Measurements from ENCODE around the gene AHRR. TPM values are rescaled to one million over a fixed set of nuclear protein-coding genes. Genes with fewer than 3 reads are reported as not detected.
A peak's percentile ranks its signal among the peaks of the same experiment; 100 is the strongest.

AHRR gene
- total RNA-seq, 2 donors from 2014 or later = 0.80 to 4.4 TPM

DNA sequence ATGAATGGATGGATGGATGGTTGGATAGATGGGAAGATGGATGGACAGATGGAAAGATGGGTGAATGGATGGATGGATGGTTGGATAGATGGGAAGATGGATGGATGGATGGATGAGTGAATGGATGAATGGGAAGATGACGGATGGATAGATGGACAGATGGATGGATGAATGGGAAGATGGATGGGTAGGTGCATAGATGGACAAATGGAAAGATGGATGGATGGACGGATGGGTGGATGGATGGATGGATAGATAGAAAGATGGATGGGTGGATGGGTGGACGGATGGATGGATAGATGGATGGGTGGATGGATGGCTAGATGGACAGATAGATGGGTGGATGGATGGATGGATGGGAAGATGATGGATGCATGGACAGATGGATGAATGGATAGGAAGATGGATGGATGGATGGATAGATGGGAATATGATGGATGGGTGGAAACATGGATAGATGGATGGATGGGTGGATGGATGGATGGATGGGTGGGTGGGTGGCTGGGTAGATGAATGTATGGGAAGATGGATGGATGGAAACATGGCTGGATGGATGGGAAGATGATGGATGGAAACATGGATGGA, 105.0 kb downstream of the AHRR start:
- Mint-ChIP-seq H3K4me1 (no peaks in the 10 kb centered on the region), H3K27ac (no peak overlapping the region), H3K27me3 (peaks cover 31% of the 10 kb centered on the region), H3K4me3 (no peak overlapping the region), H3K36me3 (ENCODE audit: low read depth) (peaks cover 5% of the 10 kb centered on the region)
- DNase-seq (no peak), ATAC-seq (no peak)
- H3K9me3 ChIP-seq (ENCODE audit: control insufficient read depth, low read length, poor library complexity, severe bottlenecking) = no peaks in the 10 kb centered on the region

DNA sequence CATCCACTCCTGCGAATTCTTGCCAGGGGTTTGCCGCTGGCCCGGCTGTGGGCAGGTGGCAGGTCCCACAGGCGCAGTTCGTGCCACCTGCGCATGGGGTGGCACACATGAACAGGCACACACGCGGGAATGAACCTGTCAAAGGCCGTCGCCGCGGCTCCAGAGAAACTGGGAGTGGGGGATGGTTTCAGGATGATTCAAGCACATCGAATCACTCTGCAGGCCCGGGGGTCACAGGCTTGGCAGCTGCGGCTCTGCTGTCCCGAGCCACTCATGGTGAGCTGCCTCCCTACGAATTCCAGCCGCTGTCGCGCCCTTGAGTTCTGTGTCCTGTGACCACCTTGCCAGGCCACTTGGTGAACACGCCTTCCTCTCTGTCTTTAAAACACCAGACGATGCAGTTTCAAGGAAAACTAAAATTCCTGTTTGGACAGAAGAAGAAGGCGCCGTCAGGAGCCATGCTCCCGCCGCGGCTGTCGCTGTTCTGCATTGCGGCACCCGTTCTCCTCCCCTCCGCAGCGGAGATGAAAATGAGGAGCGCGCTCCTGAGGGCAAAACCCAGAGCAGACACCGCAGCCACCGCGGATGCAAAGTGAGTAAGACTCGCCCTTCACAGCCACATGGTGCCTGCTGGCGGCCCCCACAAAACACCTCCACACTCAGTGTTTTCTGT, 106.0 kb downstream of the AHRR start:
- Mint-ChIP-seq H3K4me3 (no peak overlapping the region), H3K27me3 (peaks cover 42% of the 10 kb centered on the region), H3K27ac (no peak overlapping the region), H3K36me3 (ENCODE audit: low read depth) (peaks cover 5% of the 10 kb centered on the region), H3K4me1 (no peaks in the 10 kb centered on the region)
- ATAC-seq (no peak), DNase-seq (no peak)
- H3K9me3 ChIP-seq (ENCODE audit: control insufficient read depth, low read length, poor library complexity, severe bottlenecking) = no peaks in the 10 kb centered on the region

DNA sequence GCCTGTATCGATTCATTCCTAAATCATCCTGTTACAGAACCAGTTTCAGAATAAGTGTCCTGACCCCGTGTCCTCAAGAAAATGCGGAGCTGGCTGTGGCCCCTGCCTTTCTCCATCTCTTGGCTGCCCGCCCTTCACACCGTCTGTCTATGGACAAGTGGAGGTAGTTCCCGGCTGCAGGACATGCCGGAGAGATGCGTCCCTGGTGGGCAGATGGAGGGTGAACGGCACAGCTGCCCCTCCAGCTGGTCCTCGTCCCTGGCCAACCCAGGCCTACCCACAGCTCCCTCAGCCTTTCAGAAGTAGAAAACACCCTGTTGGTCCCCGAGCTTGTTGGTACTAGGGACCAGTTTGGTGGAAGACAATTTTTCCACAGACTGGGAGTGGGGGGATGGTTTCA, 106.7 kb downstream of the AHRR start:
- no peak for ATAC-seq
- Mint-ChIP-seq H3K27me3 (peaks cover 42% of the 10 kb centered on the region), H3K27ac (no peak overlapping the region), H3K4me1 (no peaks in the 10 kb centered on the region), H3K4me3 (no peak overlapping the region), H3K36me3 (ENCODE audit: low read depth) (peaks cover 5% of the 10 kb centered on the region)
- H3K9me3 ChIP-seq (ENCODE audit: control insufficient read depth, low read length, poor library complexity, severe bottlenecking) = no peaks in the 10 kb centered on the region
- DNase-seq = no peak

DNA sequence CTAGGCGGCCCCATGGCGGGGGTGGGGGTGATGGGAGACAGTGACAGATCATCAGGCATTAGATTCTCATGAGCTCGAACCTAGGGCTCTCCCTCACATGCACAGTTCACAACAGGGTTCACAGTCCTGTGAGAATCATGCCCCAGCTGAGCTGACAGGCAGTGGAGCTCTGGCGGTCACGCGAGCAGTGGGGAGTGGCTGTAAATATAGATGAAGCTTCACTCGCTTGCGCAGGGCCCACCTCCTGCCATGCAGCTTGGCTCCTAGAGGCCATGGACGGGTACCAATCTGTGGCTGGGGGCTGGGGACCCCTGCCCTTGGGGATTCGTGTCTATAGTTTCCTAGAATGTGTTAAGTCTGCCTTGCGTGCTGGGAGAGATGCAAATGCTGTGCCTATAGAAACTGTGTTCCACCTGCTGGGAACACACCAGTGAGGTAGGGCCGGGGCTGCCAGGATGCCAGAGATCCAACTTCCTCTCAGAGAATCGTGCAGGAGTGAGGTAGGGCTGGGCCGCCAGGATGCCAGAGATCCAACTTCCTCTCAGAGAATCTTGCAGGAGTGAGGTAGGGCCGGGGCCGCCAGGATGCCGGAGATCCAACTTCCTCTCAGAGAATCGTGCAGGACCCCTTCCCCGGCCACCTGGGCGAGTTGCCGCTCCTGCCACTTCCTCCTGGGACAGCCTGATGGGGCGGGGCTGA, 107.4 kb downstream of the AHRR start:
- H3K27me3 Mint-ChIP-seq = peaks cover 42% of the 10 kb centered on the region
- H3K27ac Mint-ChIP-seq = no peak overlapping the region
- no peak for ATAC-seq
- peak in 1 of 3 donors; percentile 3 for DNase-seq
- peaks cover 5% of the 10 kb centered on the region for H3K36me3 Mint-ChIP-seq (ENCODE audit: low read depth)
- H3K4me3 Mint-ChIP-seq = no peak overlapping the region
- H3K4me1 Mint-ChIP-seq = no peaks in the 10 kb centered on the region
- no peaks in the 10 kb centered on the region for H3K9me3 ChIP-seq (ENCODE audit: control insufficient read depth, low read length, poor library complexity, severe bottlenecking)

DNA sequence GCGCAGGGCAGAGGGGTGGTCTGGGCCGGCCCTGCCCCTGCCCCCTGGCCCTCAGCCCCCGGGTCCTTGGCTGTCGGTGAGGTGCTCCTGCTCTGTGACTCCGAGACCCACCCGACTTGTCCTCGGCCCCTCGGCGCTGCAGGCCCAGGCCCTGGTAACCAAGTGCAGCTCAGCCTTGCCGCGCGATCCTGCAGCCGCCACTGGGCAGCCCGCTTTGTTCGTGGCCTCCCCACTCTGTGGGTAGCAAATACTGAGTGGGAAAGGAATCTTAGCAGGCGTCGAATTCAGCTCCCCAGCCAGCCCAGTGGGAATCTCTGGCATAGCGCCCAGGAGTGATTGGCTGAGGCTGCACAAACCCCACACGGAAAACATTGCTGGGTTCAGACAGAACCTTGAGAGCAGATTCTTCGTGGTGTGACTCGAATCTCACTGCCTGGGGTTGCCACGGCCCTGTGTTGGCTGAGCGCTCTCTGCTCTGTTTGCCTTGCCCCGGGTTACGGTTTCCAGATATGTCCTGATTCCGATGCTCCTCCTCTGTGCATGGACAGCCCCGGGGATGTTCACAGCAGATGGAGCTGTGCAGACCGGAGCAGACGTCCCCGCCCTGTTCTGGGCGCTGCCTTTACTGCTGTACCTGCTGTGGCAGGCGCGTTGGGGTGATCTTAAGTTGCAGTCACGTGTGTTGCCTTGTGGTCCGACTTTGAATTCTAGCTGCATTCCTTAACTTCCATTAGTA, 108.1 kb downstream of the AHRR start:
- ATAC-seq (no peak), DNase-seq (peak in 1 of 3 donors; percentile 1)
- Mint-ChIP-seq H3K27ac (no peak overlapping the region), H3K27me3 (peaks cover 44% of the 10 kb centered on the region), H3K36me3 (ENCODE audit: low read depth) (peaks cover 5% of the 10 kb centered on the region), H3K4me3 (peak overlapping the region; percentile 72), H3K4me1 (no peaks in the 10 kb centered on the region)
- no peaks in the 10 kb centered on the region for H3K9me3 ChIP-seq (ENCODE audit: control insufficient read depth, low read length, poor library complexity, severe bottlenecking)

DNA sequence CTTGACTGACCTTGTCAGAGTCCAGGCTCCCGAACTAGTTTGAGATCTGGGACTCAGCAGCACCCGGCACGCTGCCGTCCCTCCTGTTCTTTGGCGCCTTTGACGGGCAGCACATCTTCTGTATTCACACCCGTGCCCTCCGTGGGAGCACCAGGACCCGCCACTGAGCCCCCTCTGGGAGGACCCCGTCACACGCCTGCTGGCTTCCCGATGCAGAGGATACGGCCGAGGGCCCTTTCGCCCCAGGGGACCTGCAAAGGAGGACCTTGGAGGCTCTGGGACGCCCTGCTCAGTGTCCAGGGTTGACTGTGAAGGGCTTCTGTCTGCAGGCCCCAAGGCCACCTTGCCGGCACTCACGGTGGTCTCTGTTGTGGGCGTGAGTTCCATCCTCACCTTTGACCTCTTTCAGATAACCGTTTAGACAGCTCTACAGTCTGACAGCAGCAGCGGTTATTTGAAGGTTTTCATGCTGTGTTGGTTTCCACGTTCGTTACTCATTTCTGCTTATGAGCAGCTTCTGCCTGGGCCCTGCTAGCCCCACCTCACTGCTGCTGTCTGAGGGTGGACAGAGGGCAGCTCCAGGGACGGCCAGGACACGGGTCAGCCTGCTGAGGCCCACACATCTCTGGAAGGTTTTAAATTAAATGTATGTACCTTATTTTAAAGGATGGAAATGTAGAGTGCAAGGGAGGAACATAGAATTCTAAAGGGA, 108.9 kb downstream of the AHRR start:
- H3K9me3 ChIP-seq (ENCODE audit: control insufficient read depth, low read length, poor library complexity, severe bottlenecking) = no peaks in the 10 kb centered on the region
- ATAC-seq (no peak), DNase-seq (no peak)
- peaks cover 5% of the 10 kb centered on the region for H3K36me3 Mint-ChIP-seq (ENCODE audit: low read depth)
- peaks cover 51% of the 10 kb centered on the region for H3K27me3 Mint-ChIP-seq
- no peaks in the 10 kb centered on the region for H3K4me1 Mint-ChIP-seq
- peak overlapping the region; percentile 72 for H3K4me3 Mint-ChIP-seq
- H3K27ac Mint-ChIP-seq = no peak overlapping the region

DNA sequence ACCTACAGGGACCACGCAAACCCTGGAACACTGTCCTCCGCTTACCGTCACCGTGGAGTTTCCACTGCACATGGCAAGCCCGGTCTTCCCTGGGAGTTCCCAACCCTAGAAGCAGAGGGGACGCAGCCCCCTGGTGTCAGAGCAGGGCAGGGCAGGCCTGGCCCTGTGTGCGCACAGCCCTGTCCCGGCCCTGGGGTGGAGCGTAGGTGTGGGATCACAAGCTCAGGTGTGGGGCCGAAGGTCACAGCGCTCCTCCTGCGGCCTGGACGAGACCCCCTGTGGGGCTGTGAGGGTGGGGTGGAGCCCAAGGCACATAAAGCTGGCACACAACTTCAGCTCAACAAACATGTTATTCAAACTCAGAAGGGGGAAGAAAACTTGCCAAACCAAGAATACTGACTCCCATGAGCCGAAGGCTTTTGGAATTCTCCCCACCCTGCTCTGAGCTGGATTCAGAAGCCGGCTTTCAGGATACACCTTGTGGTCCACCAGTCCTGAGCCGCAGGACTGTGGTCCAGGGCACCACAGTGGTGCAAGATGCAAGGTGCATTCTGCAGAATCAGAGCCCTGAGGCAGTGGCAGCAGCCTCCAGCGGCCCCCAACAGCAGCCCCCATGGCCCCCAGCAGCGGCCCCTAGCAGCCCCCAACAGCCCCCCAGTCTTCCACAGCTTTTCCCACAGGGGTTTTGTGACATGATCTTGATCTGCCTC, 109.6 kb downstream of the AHRR start:
- H3K4me3 Mint-ChIP-seq = no peak overlapping the region
- peak; percentile 74 for ATAC-seq
- H3K4me1 Mint-ChIP-seq = no peaks in the 10 kb centered on the region
- peaks cover 3% of the 10 kb centered on the region for H3K36me3 Mint-ChIP-seq (ENCODE audit: low read depth)
- no peaks in the 10 kb centered on the region for H3K9me3 ChIP-seq (ENCODE audit: control insufficient read depth, low read length, poor library complexity, severe bottlenecking)
- DNase-seq = no peak
- H3K27me3 Mint-ChIP-seq = peaks cover 51% of the 10 kb centered on the region
- no peak overlapping the region for H3K27ac Mint-ChIP-seq

DNA sequence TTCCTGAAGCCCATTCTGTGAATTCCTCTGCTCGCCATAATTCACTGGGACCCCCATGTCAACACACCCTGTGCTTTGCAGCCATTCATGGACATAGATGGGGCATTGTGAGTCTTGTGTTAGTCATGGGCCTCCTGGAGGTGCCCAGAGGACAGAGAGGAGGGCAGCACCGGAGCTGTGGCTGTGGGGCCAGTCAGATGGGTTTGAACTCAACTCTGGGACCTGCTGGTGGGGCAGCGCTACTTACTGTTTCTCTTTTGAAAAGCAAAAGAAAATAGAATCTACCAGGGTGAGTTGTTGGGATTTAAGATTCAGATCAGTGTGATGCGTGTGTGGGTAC, 110.2 kb downstream of the AHRR start:
- no peaks in the 10 kb centered on the region for H3K36me3 Mint-ChIP-seq (ENCODE audit: low read depth)
- H3K9me3 ChIP-seq (ENCODE audit: control insufficient read depth, low read length, poor library complexity, severe bottlenecking) = no peaks in the 10 kb centered on the region
- H3K27me3 Mint-ChIP-seq = peaks cover 48% of the 10 kb centered on the region
- ATAC-seq = no peak
- no peak overlapping the region for H3K27ac Mint-ChIP-seq
- H3K4me3 Mint-ChIP-seq = no peak overlapping the region
- no peak for DNase-seq
- no peaks in the 10 kb centered on the region for H3K4me1 Mint-ChIP-seq

DNA sequence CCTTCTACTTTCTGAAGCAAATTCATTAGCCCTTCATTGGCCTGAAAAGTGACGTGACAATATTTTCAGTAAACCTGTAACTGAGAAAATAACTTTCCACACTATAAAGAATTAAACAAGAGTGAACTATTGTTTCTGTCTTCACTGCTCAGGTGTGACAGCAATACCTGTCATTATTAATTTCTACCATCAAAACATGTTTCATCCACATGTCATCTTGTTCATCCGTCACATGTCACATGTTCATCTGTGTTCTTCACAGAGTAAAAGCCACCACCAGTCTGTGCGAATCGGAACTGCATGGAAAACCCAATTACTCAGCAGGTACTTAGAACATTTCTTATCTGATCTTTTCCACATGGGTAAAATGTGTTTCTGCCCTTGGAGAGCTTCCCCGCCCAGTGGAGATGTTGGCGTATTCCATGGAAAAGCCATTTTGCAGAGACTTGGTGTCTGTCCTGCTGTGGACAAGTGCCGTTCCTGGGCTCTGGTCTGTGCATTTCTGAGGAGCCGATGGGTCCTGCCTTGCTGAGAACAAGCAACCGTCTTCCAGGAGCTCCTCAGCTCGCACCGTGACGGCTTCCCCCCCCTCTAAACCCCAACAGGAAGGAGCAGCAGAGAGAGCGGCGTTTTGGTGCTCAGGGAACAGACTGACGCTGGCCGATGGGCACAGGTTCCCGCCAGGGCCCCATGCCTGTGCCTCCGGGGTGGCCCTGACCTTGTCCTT, 110.8 kb downstream of the AHRR start:
- H3K9me3 ChIP-seq (ENCODE audit: control insufficient read depth, low read length, poor library complexity, severe bottlenecking) = no peaks in the 10 kb centered on the region
- no peak for DNase-seq
- H3K27me3 Mint-ChIP-seq = peaks cover 53% of the 10 kb centered on the region
- ATAC-seq = no peak
- H3K4me3 Mint-ChIP-seq = no peak overlapping the region
- H3K36me3 Mint-ChIP-seq (ENCODE audit: low read depth) = no peaks in the 10 kb centered on the region
- H3K4me1 Mint-ChIP-seq = no peaks in the 10 kb centered on the region
- no peak overlapping the region for H3K27ac Mint-ChIP-seq

DNA sequence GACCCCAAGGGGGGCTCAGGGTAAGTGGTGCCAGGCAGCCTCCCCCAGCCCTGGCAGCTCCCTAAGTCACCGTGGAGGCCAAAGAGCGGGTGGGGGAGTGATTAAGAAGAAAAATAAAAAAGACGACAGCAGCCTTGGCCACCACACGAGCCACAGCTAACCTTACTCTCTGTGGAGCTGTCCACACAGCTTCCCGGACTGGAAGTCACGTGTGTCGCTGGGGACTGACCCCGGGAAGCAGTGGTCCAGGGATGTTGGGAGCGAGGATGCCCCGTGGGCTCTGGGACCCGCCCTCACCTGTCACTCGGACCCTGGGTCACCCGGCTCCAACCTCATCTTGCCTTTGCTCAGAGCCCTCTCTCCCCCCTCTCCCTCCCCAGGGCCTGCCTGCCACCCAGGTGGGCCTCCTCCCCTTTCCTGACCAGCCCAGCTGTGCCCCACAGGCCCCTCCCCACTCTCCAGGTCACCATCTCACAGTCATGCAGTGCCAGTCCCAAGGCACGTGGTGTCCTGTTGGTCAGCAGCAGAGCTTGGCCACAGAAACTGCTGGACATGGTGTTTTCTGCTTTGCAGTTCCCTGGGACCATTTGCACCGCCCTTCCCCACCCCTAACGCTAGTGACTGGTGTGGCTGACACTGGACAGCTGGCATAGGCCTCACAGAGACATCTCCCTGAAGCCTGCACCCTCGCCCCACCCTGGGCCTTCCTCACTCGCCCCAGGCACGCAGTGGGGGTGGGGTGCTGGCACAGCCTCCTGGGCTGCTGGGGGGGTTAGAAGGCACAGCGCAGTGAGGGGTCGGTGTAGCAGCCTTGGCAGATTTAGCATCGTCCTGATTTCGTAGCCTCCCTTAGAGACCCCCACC, 111.6 kb downstream of the AHRR start:
- ATAC-seq = no peak
- no peaks in the 10 kb centered on the region for H3K36me3 Mint-ChIP-seq (ENCODE audit: low read depth)
- no peaks in the 10 kb centered on the region for H3K9me3 ChIP-seq (ENCODE audit: control insufficient read depth, low read length, poor library complexity, severe bottlenecking)
- no peak overlapping the region for H3K4me3 Mint-ChIP-seq
- peaks cover 48% of the 10 kb centered on the region for H3K27me3 Mint-ChIP-seq
- DNase-seq = no peak
- H3K27ac Mint-ChIP-seq = no peak overlapping the region
- no peaks in the 10 kb centered on the region for H3K4me1 Mint-ChIP-seq

DNA sequence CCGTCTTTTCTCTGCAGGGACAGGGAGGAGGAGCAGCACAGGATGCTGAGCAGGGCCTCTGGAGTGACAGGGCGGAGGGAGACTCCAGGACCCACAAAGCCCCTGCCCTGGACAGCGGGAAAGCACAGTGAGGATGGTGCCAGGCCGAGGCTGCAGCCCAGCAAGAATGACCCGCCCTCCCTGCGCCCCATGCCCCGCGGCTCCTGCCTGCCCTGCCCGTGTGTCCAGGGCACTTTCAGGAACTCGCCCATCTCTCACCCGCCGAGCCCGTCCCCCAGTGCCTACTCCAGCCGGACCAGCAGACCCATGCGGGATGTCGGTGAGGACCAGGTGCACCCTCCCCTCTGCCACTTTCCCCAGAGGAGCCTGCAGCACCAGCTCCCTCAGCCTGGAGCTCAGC, 112.3 kb downstream of the AHRR start:
- no peaks in the 10 kb centered on the region for H3K4me1 Mint-ChIP-seq
- H3K36me3 Mint-ChIP-seq (ENCODE audit: low read depth) = no peaks in the 10 kb centered on the region
- DNase-seq (no peak), ATAC-seq (no peak)
- H3K9me3 ChIP-seq (ENCODE audit: control insufficient read depth, low read length, poor library complexity, severe bottlenecking) = no peaks in the 10 kb centered on the region
- H3K27ac Mint-ChIP-seq = no peak overlapping the region
- peaks cover 45% of the 10 kb centered on the region for H3K27me3 Mint-ChIP-seq
- no peak overlapping the region for H3K4me3 Mint-ChIP-seq

All from T-helper 17 cell (primary cell).